Progenitor cell of endocrine pancreas (in vitro differentiated cells): Measurements from ENCODE around the gene RNF224. TPM values are rescaled to one million over a fixed set of nuclear protein-coding genes. Genes with fewer than 3 reads are reported as not detected.

Source experiments
- DNase-seq: peaks from one replicate; pipeline ENCODE4 v3.0.0; 2021; ENCODE audit warnings: low spot score; ENCODE audit not compliant: unreplicated experiment
- H3K27ac Mint-ChIP-seq: 2 replicates; pipeline ENCODE4 v1.8.0; 2021; ENCODE audit warnings: mild to moderate bottlenecking, moderate library complexity, mixed read lengths
- H3K27me3 Mint-ChIP-seq: 2 replicates; pipeline ENCODE4 v1.8.0; 2021; ENCODE audit warnings: mixed read lengths
- H3K36me3 Mint-ChIP-seq: 2 replicates; pipeline ENCODE4 v1.8.0; 2022; ENCODE audit warnings: mixed read lengths; ENCODE audit not compliant: insufficient read depth
- H3K4me1 Mint-ChIP-seq: 2 replicates; pipeline ENCODE4 v1.8.0; 2021; ENCODE audit warnings: low read depth, mixed read lengths
- H3K4me3 Mint-ChIP-seq: 2 replicates; pipeline ENCODE4 v1.8.0; 2021; ENCODE audit warnings: low read depth, mild to moderate bottlenecking, moderate library complexity, mixed read lengths
- H3K9me3 Mint-ChIP-seq: 2 replicates; pipeline ENCODE4 v1.8.0; 2021; ENCODE audit warnings: low read depth, mixed read lengths
- CTCF ChIP-seq: fragments of 200-600 bp; sonication (generic); IDR thresholded peaks from one replicate; pipeline ENCODE4 v1.5.0; 2021; ENCODE audit warnings: antibody characterized with exemption, mild to moderate bottlenecking; ENCODE audit not compliant: unreplicated experiment
- total RNA-seq: library from RNA; stranded (reverse); gene quantifications from 2 replicates; pipeline ENCODE4 v1.2.1, GENCODE V29; 2021

RNF224 gene
- total RNA-seq, 1 donor from 2014 or later = 0.53 TPM

DNA sequence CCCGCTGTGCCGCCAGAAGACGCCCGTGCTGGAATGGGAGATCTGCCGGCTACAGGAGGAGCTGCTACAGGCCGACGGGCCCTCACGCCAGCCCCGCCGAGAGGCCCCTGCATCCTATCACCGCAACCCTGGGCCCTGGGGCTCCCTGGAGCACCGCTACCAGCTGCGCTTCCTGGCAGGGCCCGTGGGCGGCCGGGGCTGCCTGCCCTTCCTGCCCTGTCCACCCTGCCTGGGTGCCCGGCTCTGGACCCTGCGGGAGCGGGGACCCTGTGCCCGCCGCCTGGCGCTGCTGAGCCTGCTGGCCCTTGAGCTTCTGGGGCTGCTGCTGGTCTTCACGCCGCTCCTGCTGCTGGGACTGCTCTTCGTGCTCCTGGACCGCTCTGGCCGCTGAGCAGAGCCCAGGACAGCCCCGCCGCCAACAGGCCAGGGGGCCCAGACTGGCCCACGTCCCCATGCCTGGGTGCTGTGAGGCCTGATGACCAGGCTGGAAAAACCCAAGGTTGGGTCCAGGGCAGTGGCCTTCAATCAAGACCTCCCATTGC, 9.0 kb upstream of the RNF224 start:
- Mint-ChIP-seq H3K36me3 (peaks cover 3% of the 10 kb centered on the region), H3K4me1 (peaks cover 10% of the 10 kb centered on the region), H3K27me3 (no peaks in the 10 kb centered on the region), H3K9me3 (no peaks in the 10 kb centered on the region), H3K4me3 (peak overlapping the region; percentile 53), H3K27ac (peak overlapping the region; percentile 92)
- TF ChIP-seq CTCF = no peak
- DNase-seq = no peak

DNA sequence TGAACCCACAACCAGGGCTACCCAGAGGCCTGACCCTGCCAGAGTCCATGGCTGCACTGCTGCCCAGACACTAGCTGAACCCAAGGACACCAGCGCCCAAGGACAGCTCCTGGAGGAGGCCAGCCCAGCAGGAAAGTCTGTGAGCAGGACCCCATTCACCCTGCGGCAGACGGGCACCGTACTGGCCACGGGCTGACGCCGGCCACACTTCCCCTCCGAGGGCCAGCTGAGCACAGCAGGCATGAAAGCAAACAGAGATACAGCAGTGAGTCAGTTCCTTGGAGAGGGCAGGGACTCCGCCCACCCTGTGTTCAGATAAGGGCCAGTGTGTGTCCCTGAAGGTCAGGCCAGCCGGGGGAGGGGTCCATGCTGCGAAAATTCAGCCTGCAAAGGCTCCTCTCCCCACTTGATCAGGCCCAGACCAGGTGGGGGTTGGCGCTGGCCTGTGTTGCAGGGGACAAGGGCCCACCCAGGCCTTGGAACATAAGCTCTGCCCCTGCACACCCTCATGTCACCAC, 8.5 kb upstream of the RNF224 start:
- H3K36me3 Mint-ChIP-seq = peaks cover 3% of the 10 kb centered on the region
- no peak for TF ChIP-seq CTCF
- no peak for DNase-seq
- peak overlapping the region; percentile 53 for H3K4me3 Mint-ChIP-seq
- H3K4me1 Mint-ChIP-seq = peaks cover 10% of the 10 kb centered on the region
- no peaks in the 10 kb centered on the region for H3K9me3 Mint-ChIP-seq
- H3K27ac Mint-ChIP-seq = peak overlapping the region; percentile 92
- H3K27me3 Mint-ChIP-seq = no peaks in the 10 kb centered on the region

DNA sequence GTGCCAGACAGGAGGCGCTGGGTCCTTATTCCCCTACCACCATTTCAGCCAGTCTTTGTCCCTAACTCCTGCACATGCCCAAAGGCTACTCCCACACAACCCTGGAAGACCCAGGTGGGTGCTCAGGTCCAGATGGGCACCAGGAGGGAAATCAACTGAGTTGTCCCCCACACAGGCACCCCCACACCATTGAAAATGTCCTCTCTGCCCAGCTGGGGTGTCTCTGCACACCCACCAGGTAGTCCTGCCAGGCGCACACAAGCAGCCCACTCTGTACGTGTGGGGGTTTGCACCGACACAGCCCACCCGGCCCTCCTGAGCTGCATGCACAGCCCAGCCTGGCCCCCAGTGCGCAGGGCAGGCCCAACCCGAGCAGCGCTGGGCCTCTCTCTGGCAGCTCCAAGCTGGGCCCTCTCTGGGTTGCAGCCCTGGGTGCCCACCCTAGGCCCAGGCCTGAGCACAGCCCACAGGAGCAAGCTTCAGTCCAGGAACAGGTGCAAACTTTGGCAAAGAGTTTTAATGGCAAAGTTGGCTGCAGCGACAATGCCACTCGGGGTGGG, 7.5 kb upstream of the RNF224 start:
- Mint-ChIP-seq H3K36me3 (peaks cover 3% of the 10 kb centered on the region), H3K4me1 (peaks cover 10% of the 10 kb centered on the region), H3K9me3 (no peaks in the 10 kb centered on the region), H3K27me3 (no peaks in the 10 kb centered on the region), H3K4me3 (peak overlapping the region; percentile 16), H3K27ac (no peak overlapping the region)
- no peak for TF ChIP-seq CTCF
- DNase-seq = no peak

- Mint-ChIP-seq H3K36me3 (peaks cover 2% of the 10 kb centered on the region), H3K27ac (no peak overlapping the region), H3K27me3 (no peaks in the 10 kb centered on the region), H3K9me3 (no peaks in the 10 kb centered on the region), H3K4me3 (peak overlapping the region; percentile 47), H3K4me1 (peaks cover 10% of the 10 kb centered on the region)
- no peak for TF ChIP-seq CTCF
- DNase-seq = no peak
Observed at GRCh38 chr9:137220317-137221094, 6.8 kb upstream of the RNF224 start.

DNA sequence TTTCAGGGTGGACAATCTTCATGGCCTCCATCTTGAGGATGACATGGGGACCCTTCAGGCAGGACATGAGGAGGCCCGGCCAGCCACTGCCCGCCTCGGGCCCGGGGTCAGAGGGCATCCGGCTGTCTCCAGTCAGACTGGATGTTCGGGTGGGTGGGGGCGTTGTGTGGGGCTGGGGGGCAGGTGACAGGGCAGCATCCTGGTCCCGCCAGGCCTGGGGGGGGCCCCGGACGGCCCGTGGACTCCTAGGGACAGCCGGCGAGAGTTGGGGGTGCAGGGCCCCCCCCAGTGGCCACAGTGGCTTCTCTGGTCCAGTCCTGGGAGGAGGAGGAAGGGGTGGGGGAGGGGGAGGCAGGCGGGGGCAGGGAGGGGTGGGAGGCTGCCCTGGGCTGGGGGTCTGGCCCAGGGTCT, 6.2 kb upstream of the RNF224 start:
- Mint-ChIP-seq H3K36me3 (peaks cover 1% of the 10 kb centered on the region), H3K27ac (no peak overlapping the region), H3K4me1 (peaks cover 10% of the 10 kb centered on the region), H3K4me3 (peak overlapping the region; percentile 47), H3K27me3 (no peaks in the 10 kb centered on the region), H3K9me3 (no peaks in the 10 kb centered on the region)
- no peak for TF ChIP-seq CTCF
- DNase-seq = no peak
